Heart left ventricle (tissue), 16 donors: ENCODE results near the gene ACOX1. TPM values are rescaled to one million over a fixed set of nuclear protein-coding genes. Genes with fewer than 3 reads are reported as not detected.
"Not testable (repeated sequence)": the region's sequence is repeated elsewhere in the genome, so short reads cannot be mapped to it uniquely, and the experiment has no call there.

Experiments used
- ATAC-seq, 4 donors: fragments of 200-7000 bp; cut with Tn5 transposase; one replicate each; pipeline ENCODE4 v1.9.1; 2020 to 2022; ENCODE audit warnings: moderate library complexity in 4 of 4, mild to moderate bottlenecking in 3 of 4, moderate number of reproducible peaks in 1 of 4
- DNase-seq, 5 donors: peaks; one replicate each; pipeline ENCODE4 v3.0.0-alpha.2; 2020
- H3K27ac ChIP-seq, 12 donors: fragments of 200-600 bp; sonication (generic) in 4 of 12; one replicate each; pipeline versions ENCODE4 v1.5.0 to v1.8.0; 2016 to 2022; ENCODE audit warnings: mild to moderate bottlenecking in 2 of 12
- H3K27me3 ChIP-seq, 9 donors: fragments of 200-600 bp; sonication (generic) in 2 of 9; one replicate each; pipeline versions ENCODE4 v1.5.1 to v1.8.0; 2016 to 2022; ENCODE audit warnings: mild to moderate bottlenecking in 3 of 9
- H3K36me3 ChIP-seq, 9 donors: fragments of 200-600 bp; sonication (generic) in 2 of 9; one replicate each; pipeline versions ENCODE4 v1.5.0 to v1.8.0; 2018 to 2022; ENCODE audit warnings: mild to moderate bottlenecking in 2 of 9
- H3K4me1 ChIP-seq, 12 donors: fragments of 200-600 bp; sonication (generic) in 4 of 12; one replicate each; pipeline versions ENCODE4 v1.5.0 to v1.8.0; 2016 to 2022; ENCODE audit warnings: mild to moderate bottlenecking in 3 of 12
- H3K4me3 ChIP-seq, 12 donors: fragments of 200-600 bp; sonication (generic) in 4 of 12; one replicate each; pipeline versions ENCODE4 v1.5.0 to v1.8.0; 2017 to 2022; ENCODE audit warnings: mild to moderate bottlenecking in 9 of 12, moderate library complexity in 4 of 12
- H3K9me3 ChIP-seq, 12 donors: fragments of 200-600 bp; sonication (generic) in 4 of 12; one replicate each; pipeline versions ENCODE4 v1.5.0 to v1.8.0; 2016 to 2022; ENCODE audit warnings: mild to moderate bottlenecking in 1 of 12
- POLR2A ChIP-seq, 2 donors: fragments of 450-650 bp; IDR thresholded peaks; one replicate each; pipeline ENCODE4 v1.6.1; 2017; ENCODE audit warnings: antibody characterized with exemption in 2 of 2, mild to moderate bottlenecking in 2 of 2, moderate library complexity in 2 of 2
- WGBS, 4 donors: extraction: QIAGEN DNeasy Blood & Tissue Kit in 2 of 4; methylation state at CpG; one replicate each; pipeline versions ENCODE4 v1.1.5 to v1.1.7; 2013 to 2018; 5-methylcytosine and 5-hydroxymethylcytosine counted together
- intact Hi-C, 10 donors: fragments of 100-400 bp; cut with DNase I; formaldehyde crosslinking; loops; one replicate each; pipeline versions ENCODE4 v1.11.1 to v1.14.2; 2022
- polyA plus RNA-seq, 2 donors: library from polyadenylated mRNA; stranded (reverse); fragments of 200-250 nt; gene quantifications; one replicate each; pipeline ENCODE4 v1.2.3, GENCODE V29; 2013
- total RNA-seq, 9 donors: library from RNA; depleted of rRNA in 2 of 9; stranded (reverse); fragments of >200 nt in 2 of 9; fragmentation: NEBNext Ultra II Directional in 3 of 9; extraction: Animal tissue kit (Norgen Biotek cat#: 25700) in 3 of 9; gene quantifications; one replicate each; pipeline versions ENCODE4 v1.1.0 to v1.2.4, GENCODE V29; 2016 to 2023
- TF ChIP-seq, protein P1 (sequence below), 12 donors: fragments of 200-600 bp; sonication (generic) in 4 of 12; IDR thresholded peaks; one replicate each; pipeline versions ENCODE4 v1.5.0 to v1.8.0; 2018 to 2022; ENCODE audit warnings: antibody characterized with exemption in 12 of 12, mild to moderate bottlenecking in 5 of 12
- donor health status: ischemic (EF 13 %, LVEDD 7.1; RV severe dilation, severe dysfunction).
- donor health status: healthy with polysubstance abuse.
- donor health status: DM: no; HTN: yes; CAD: no.
- donor health status: DM: no; HTN: no; CAD: no.
- donor health status: ischemic (EF 25% LVEDD 6.9; RV normal size, moderate dysfunction).
- donor health status: ischemic (EF 25% LVEDD 5.7; RV mildly dilated, moderate dysfunction).
- donor health status: healthy.
- donor health status: DM: yes; HTN: yes; CAD: no.
- donor health status: ischemic (EF 35%, LVEDD 5.7; RV mildly dilated, moderate dysfunction).
- donor health status: nonischemic (EF 11% LVEDD 7.7; RV severe dilation, severe dysfunction).
- donor health status: DM: yes; HTN: yes; CAD: no.
- donor health status: PGD.
- donor health status: ischemic (EF 29% LVEDD 5.4; RV normal size, mild dysfunction).
- donor health status: nonischemic (EF 23%, LVEDD 6.1; RV moderate dilation, normal function).

ACOX1 gene
- total and polyA plus RNA-seq, 11 donors = 19.5 to 117 (median 78.3) TPM

DNA sequence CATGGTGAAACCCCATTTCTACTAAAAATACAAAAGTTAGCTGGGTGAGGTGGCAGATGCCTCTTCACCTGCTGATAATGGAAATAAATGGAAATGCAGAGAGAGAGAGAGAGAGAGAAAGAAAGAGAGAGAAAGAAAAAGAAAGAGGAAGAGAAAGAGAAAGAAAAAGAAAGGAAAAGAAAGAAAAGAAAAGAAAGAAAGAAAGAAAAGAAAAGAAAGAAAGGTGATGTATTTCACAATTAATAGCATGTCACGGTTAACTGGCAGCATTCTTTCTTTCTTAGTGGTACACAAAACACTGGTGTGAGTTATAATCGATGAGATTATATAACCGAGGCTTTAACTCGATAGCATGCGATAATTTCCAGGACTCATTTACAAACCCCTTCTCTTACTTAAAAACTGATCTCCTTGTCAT, 3.2 kb downstream of the ACOX1 start:
- H3K4me3 ChIP-seq = peak overlapping the region in 8 of 12 donors; percentile 0 to 24 (median 8)
- intact Hi-C loops = loop anchor here in 2 of 10 donors (5.0 kb wide), 1 partner anchor 33 kb away; the partner anchor contains the start of gene FBF1 (in 2 of the 2)
- no peaks in the 10 kb centered on the region for H3K27me3 ChIP-seq
- TF ChIP-seq, protein P1, sequence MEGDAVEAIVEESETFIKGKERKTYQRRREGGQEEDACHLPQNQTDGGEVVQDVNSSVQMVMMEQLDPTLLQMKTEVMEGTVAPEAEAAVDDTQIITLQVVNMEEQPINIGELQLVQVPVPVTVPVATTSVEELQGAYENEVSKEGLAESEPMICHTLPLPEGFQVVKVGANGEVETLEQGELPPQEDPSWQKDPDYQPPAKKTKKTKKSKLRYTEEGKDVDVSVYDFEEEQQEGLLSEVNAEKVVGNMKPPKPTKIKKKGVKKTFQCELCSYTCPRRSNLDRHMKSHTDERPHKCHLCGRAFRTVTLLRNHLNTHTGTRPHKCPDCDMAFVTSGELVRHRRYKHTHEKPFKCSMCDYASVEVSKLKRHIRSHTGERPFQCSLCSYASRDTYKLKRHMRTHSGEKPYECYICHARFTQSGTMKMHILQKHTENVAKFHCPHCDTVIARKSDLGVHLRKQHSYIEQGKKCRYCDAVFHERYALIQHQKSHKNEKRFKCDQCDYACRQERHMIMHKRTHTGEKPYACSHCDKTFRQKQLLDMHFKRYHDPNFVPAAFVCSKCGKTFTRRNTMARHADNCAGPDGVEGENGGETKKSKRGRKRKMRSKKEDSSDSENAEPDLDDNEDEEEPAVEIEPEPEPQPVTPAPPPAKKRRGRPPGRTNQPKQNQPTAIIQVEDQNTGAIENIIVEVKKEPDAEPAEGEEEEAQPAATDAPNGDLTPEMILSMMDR (IDR thresholded peaks at IDR 0.05) = no peak
- TF ChIP-seq POLR2A (IDR thresholded peaks at IDR 0.05) = no peak
- WGBS, 4 donors = 63 to 66% (median 65%) methylated on average over 5 of the region's 5 CpGs
- H3K9me3 ChIP-seq = no peaks in the 10 kb centered on the region
- H3K36me3 ChIP-seq = peaks cover 0 to 54% (median 28%) of the 10 kb centered on the region in 9 donors
- peaks cover 0 to 59% (median 39%) of the 10 kb centered on the region in 12 donors for H3K4me1 ChIP-seq
- peak overlapping the region in 9 of 12 donors; percentile 12 to 68 (median 49) for H3K27ac ChIP-seq
- ATAC-seq (no peak), DNase-seq (no peak)

DNA sequence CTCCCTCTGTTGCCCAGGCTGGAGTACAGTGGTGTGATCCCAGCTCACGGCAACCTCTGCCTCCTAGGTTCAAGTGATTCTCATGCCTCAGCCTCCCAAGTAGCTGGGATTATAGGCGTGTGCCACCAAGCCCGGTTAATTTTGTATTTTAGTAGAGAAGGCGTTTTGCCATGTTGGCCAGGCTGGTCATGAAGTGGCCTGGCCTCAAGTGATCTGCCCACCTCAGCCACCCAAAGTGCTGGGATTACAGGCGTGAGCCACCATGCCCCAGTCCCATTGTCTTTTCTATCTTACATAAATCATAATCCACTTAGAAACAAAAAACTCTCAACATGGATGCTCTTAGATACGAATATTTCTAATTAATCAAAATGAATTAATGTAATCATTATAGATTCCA, 3.8 kb downstream of the ACOX1 start:
- not testable (repeated sequence) for DNase-seq, ATAC-seq, H3K4me3 ChIP-seq, H3K27me3 ChIP-seq, H3K9me3 ChIP-seq
- H3K27ac ChIP-seq = peak overlapping the region in 5 of 12 donors; percentile 33 to 55 (median 51)
- H3K4me1 ChIP-seq = peaks cover 0 to 57% (median 37%) of the 10 kb centered on the region in 12 donors
- H3K36me3 ChIP-seq = peaks cover 0 to 60% (median 34%) of the 10 kb centered on the region in 9 donors
- intact Hi-C loops = loop anchor here in 2 of 10 donors (5.0 kb wide), 1 partner anchor 33 kb away; the partner anchor contains the start of gene FBF1 (in 2 of the 2)
- 88 to 95% (median 91%) methylated on average over 6 of the region's 6 CpGs for WGBS, 4 donors

DNA sequence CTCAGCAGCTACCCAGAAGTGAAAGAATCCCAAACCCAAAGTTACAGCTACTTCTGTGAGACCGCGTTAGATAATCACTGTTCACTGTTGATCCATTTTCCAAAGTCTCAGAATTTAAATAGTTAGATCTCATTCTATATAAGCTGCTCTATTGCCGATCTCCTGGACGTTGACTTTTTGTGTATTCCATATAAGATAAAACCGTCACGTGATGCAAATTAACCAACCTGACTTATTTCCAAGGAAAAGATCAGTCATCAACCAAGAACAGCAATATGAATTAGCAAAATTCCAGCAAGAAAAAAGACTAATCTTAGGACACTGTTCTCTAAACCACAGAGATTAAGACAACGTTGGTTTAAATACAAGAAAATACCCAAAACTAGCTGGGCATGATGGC, 8.3 kb downstream of the ACOX1 start:
- H3K36me3 ChIP-seq = peaks cover 0 to 77% (median 35%) of the 10 kb centered on the region in 9 donors
- peak overlapping the region in 4 of 12 donors; percentile 3 to 58 (median 39) for H3K27ac ChIP-seq
- peaks cover 0 to 30% (median 11%) of the 10 kb centered on the region in 12 donors for H3K4me1 ChIP-seq
- H3K27me3 ChIP-seq = no peaks in the 10 kb centered on the region
- intact Hi-C loops = no loop called here
- DNase-seq = no peak
- H3K9me3 ChIP-seq = no peaks in the 10 kb centered on the region
- no peak for ATAC-seq
- 91 to 93% (median 91%) methylated on average over 7 of the region's 7 CpGs for WGBS, 4 donors
- TF ChIP-seq, protein P1 (IDR thresholded peaks at IDR 0.05) = no peak
- no peak for TF ChIP-seq POLR2A (IDR thresholded peaks at IDR 0.05)
- no peak overlapping the region for H3K4me3 ChIP-seq

DNA sequence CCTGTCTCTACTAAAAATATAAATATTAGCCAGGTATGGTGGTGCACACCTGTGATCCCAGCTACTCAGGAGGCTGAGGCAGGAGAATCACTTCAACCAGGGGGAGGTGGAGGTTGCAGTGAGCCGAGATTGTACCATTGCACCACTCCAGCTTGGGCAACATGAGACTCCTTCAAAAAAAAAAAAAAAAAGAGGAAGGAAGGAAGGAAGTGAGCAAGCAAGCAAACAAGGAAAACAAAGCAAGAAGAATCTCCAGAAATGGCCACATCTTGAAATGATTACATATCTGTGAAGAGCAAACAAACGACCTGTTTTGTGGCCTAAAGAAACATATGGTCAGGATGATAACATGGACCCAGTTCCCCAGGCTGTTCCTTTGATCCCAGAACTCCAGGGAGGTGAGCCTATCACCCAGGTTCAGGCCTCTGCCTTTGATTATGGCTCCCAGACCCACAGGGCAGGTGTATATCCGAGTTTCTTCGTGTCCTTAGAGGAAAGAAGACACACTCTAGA, 8.9 kb downstream of the ACOX1 start:
- H3K4me3 ChIP-seq = no peak overlapping the region
- DNase-seq (no peak), ATAC-seq (peak in 2 of 4 donors; percentile 37 to 57)
- H3K27ac ChIP-seq = peak overlapping the region in 4 of 12 donors; percentile 3 to 58 (median 39)
- 44 to 58% (median 48%) methylated on average over 4 of the region's 4 CpGs for WGBS, 4 donors
- peaks cover 0 to 26% (median 8%) of the 10 kb centered on the region in 12 donors for H3K4me1 ChIP-seq
- no peaks in the 10 kb centered on the region for H3K27me3 ChIP-seq
- intact Hi-C loops = no loop called here
- peaks cover 0 to 77% (median 35%) of the 10 kb centered on the region in 9 donors for H3K36me3 ChIP-seq
- H3K9me3 ChIP-seq = no peaks in the 10 kb centered on the region
- no peak for TF ChIP-seq POLR2A (IDR thresholded peaks at IDR 0.05)
- TF ChIP-seq, protein P1 (IDR thresholded peaks at IDR 0.05) = no peak

DNA sequence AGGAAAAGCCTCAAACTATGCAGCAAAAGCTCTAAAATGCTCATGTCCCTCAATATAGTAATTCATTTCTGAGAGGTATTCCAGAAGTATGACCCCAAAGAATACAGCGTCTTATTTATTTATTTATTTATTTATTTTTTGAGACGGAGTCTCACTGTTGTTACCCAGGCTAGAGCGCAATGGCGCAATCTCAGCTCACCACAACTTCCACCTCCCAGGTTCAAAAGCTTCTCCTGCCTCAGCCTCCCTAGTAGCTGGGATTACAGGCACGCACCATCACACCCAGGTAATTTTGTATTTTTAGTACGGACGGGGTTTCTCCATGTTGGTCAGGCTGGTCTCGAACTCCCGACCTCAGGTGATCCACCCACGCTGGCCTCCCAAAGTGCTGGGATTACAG, 9.9 kb downstream of the ACOX1 start:
- ATAC-seq, H3K4me3 ChIP-seq, H3K9me3 ChIP-seq, H3K27me3 ChIP-seq, H3K27ac ChIP-seq, intact Hi-C loops, DNase-seq: not testable (repeated sequence)
- WGBS, 4 donors = 85 to 96% (median 89%) methylated on average over 10 of the region's 10 CpGs
- H3K36me3 ChIP-seq = peaks cover 0 to 74% (median 28%) of the 10 kb centered on the region in 9 donors
- peaks cover 0 to 22% (median 8%) of the 10 kb centered on the region in 12 donors for H3K4me1 ChIP-seq
